ENCODE data around the gene RETREG2. TPM values are rescaled to one million over a fixed set of nuclear protein-coding genes. Genes with fewer than 3 reads are reported as not detected.

Gene RETREG2
- total RNA-seq, 6 experiments from 2014 or later: 33.6 to 77.9 (median 51.0) TPM

DNA sequence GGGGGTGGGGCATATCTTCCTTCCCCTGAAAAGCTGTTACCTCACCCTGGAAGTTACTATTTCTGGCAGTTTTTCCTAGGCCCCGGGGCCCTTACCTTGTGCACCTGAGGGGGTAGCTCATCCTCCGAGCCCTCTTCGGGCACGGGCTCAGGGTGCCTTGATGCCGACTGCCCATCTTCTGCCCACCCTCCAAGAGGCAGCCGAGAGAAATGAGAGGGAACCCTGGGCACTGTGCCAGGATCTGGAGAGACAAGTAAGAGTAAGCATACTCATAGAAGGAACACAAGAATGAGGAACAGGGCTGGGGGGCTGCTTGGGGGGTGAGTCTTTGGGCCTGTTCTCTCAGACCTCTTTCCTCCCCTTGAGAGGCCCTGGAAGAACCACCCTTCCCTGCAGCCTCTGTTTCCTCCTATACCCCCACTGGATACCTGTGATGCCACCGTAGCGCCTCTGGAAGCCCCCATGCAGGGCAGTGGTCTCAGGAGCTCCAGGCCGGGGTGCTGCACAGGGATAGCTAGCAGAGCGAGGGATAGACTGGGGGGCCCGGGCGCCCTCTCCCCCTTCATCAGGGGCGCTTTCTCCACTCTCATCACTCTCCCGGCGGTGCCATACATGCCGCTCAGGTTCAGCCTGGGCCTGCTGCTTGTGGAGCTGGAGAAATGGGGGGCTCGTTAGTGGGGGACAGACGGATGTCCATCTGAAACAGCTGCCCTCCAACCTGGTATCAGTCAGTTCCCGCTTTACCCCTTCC, 42.8 kb downstream of the RETREG2 start:
- no peak overlapping the region for H3K27ac ChIP-seq
- no peaks in the 10 kb centered on the region for H3K27me3 ChIP-seq
- H3K4me3 ChIP-seq: no peak overlapping the region
- intact Hi-C loops (cut with DNase I): loop anchor here in 1 of 2 donors (10.0 kb wide), 1 partner anchor 74 kb away; no protein-coding TSS in a partner anchor
- ATAC-seq: no peak
- WGBS (ENCODE audit: insufficient coverage, low coverage, low lambda C conversion rate, missing lambda C conversion rate): 82% methylated on average over 9 of the region's 19 CpGs
- H3K9me3 ChIP-seq: no peaks in the 10 kb centered on the region
- no peak for DNase-seq
- no peak for TF ChIP-seq POLR2A (IDR thresholded peaks at IDR 0.05)
- TF ChIP-seq, protein P1, sequence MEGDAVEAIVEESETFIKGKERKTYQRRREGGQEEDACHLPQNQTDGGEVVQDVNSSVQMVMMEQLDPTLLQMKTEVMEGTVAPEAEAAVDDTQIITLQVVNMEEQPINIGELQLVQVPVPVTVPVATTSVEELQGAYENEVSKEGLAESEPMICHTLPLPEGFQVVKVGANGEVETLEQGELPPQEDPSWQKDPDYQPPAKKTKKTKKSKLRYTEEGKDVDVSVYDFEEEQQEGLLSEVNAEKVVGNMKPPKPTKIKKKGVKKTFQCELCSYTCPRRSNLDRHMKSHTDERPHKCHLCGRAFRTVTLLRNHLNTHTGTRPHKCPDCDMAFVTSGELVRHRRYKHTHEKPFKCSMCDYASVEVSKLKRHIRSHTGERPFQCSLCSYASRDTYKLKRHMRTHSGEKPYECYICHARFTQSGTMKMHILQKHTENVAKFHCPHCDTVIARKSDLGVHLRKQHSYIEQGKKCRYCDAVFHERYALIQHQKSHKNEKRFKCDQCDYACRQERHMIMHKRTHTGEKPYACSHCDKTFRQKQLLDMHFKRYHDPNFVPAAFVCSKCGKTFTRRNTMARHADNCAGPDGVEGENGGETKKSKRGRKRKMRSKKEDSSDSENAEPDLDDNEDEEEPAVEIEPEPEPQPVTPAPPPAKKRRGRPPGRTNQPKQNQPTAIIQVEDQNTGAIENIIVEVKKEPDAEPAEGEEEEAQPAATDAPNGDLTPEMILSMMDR (IDR thresholded peaks at IDR 0.05): no peak
- peaks cover 17 to 58% (median 34%) of the 10 kb centered on the region in 4 donors for H3K36me3 ChIP-seq
- peaks cover 0 to 23% (median 11%) of the 10 kb centered on the region in 4 donors for H3K4me1 ChIP-seq

DNA sequence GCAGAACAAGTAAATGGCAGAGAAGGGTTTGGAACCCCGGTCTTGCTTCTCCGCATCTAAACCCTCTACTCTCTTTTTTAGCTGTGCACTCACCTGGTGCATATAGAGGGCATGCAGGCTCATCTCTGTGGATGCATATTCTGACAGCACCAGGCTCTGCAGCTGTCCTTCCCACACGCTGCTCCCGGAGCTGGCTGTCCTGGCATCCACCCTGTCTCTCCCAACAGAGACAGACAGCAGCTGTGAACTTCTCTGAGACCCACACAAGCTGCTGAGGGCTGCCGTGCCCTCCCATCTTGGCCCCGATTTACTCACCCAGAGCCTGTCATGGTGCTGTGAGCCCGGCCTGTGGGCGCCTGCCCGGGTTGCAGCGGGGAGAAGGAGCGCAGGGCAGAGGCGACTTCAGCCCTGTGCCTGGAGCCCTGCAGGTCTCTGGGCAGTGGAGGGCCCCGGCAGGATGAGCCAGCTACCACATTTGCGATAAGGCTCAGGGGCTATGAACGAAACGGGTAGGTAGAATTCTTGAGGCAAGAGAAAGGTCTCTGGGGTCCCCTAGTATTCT, 44.0 kb downstream of the RETREG2 start:
- H3K4me3 ChIP-seq: no peak overlapping the region
- peaks cover 17 to 64% (median 34%) of the 10 kb centered on the region in 4 donors for H3K36me3 ChIP-seq
- no peak for TF ChIP-seq POLR2A (IDR thresholded peaks at IDR 0.05)
- DNase-seq (no peak), ATAC-seq (no peak)
- no peaks in the 10 kb centered on the region for H3K27me3 ChIP-seq
- H3K4me1 ChIP-seq: peaks cover 0 to 22% (median 11%) of the 10 kb centered on the region in 4 donors
- no peak overlapping the region for H3K27ac ChIP-seq
- H3K9me3 ChIP-seq: no peaks in the 10 kb centered on the region
- WGBS (ENCODE audit: insufficient coverage, low coverage, low lambda C conversion rate, missing lambda C conversion rate): 100% methylated on average over 2 of the region's 16 CpGs
- intact Hi-C loops (cut with DNase I): loop anchor here in 1 of 2 donors (10.0 kb wide), 1 partner anchor 73 kb away; no protein-coding TSS in a partner anchor

- 77% methylated on average over 9 of the region's 31 CpGs for WGBS (ENCODE audit: insufficient coverage, low coverage, low lambda C conversion rate, missing lambda C conversion rate)
- Histone ChIP-seq H3K36me3 (peaks cover 17 to 64% (median 35%) of the 10 kb centered on the region in 4 donors), H3K9me3 (no peaks in the 10 kb centered on the region), H3K27ac (no peak overlapping the region), H3K4me1 (peaks cover 0 to 16% (median 3%) of the 10 kb centered on the region in 4 donors), H3K4me3 (no peak overlapping the region), H3K27me3 (no peaks in the 10 kb centered on the region)
- TF ChIP-seq POLR2A (IDR thresholded peaks at IDR 0.05): no peak
- TF ChIP-seq, protein P1 (IDR thresholded peaks at IDR 0.05): no peak
- no peak for DNase-seq
- intact Hi-C loops (cut with DNase I): loop anchor here in 1 of 2 donors (10.0 kb wide), 1 partner anchor 71 kb away; no protein-coding TSS in a partner anchor
- ATAC-seq: no peak
Observed at GRCh38 chr2:219223831-219224610, 45.9 kb downstream of the RETREG2 start.

DNA sequence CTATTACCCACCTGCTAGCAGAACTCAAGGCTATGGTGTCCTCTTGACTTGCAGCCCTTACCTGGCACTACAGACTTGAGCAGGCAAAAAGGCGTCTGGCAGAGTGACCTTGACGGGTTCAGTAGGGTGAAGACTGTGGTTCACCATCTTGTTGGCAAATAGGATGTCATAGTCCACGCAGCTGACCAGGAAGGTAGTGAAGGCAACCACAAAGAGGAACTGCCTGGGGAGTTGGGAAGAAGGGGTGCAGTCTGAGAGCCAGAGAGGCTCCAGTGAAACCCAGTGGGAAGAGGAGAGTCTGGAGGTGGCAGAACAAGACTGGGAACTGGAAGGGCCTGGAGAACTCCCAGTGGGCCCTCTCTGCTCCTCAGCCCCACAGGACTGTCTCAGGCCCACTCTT, 47.3 kb downstream of the RETREG2 start:
- 75% methylated on average over 3 of the region's 3 CpGs for WGBS (ENCODE audit: insufficient coverage, low coverage, low lambda C conversion rate, missing lambda C conversion rate)
- H3K9me3 ChIP-seq: no peaks in the 10 kb centered on the region
- ATAC-seq (no peak), DNase-seq (no peak)
- peaks cover 17 to 61% (median 32%) of the 10 kb centered on the region in 4 donors for H3K36me3 ChIP-seq
- H3K4me3 ChIP-seq: no peak overlapping the region
- intact Hi-C loops (cut with DNase I): loop anchor here in 1 of 2 donors (10.0 kb wide), 1 partner anchor 69 kb away; no protein-coding TSS in a partner anchor
- H3K27me3 ChIP-seq: no peaks in the 10 kb centered on the region
- no peak overlapping the region for H3K27ac ChIP-seq
- peaks cover 0 to 10% (median under 1%) of the 10 kb centered on the region in 4 donors for H3K4me1 ChIP-seq
- TF ChIP-seq POLR2A (IDR thresholded peaks at IDR 0.05): no peak
- TF ChIP-seq, protein P1 (IDR thresholded peaks at IDR 0.05): no peak

All from right lobe of liver (tissue), 6 donors.